CD4-positive, alpha-beta T cell treated with Interleukin-15 for 1 hour (primary cell): Measurements from ENCODE around the gene TXNDC2.

Source experiments
- DNase-seq: peaks from one replicate; pipeline ENCODE4 v3.0.0-alpha.2; 2020

The TXNDC2 gene

DNA sequence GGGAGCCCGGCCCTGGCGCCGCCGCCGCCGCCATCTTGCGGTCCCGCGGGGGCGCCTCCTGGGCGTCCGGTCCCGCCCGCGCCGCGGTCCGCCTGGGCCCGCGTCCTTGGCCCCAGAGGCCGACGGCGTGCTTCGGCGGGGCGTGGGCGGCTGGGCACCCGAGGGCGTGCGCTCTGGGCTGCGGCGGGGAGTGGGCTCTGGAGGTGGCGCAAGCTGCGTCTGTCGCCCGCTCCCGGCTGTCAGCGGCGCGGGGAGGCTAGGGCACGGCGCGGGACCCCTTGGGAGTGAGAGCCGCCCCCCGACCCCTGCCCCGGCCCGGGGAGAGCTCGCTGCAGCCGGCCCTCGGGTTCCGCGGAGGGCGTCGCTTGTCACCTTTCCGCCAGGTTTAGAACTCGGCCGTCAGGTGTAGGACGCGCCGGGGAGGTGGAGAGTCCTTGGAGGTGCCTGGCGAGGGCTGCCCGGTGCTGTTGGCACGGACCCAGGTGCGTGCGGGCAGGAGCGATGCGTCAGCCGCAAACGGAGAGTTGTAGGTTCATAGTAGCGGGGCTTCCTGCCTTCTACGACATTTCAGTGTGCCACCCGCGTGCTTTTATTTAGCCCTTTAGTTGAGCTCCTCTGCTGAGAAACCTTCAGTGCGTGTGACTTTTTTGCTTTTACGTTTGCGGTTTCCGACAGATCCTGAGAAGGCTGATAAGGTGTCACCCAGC, 29.0 kb downstream of the TXNDC2 start:
- peak; percentile 80 for DNase-seq

DNA sequence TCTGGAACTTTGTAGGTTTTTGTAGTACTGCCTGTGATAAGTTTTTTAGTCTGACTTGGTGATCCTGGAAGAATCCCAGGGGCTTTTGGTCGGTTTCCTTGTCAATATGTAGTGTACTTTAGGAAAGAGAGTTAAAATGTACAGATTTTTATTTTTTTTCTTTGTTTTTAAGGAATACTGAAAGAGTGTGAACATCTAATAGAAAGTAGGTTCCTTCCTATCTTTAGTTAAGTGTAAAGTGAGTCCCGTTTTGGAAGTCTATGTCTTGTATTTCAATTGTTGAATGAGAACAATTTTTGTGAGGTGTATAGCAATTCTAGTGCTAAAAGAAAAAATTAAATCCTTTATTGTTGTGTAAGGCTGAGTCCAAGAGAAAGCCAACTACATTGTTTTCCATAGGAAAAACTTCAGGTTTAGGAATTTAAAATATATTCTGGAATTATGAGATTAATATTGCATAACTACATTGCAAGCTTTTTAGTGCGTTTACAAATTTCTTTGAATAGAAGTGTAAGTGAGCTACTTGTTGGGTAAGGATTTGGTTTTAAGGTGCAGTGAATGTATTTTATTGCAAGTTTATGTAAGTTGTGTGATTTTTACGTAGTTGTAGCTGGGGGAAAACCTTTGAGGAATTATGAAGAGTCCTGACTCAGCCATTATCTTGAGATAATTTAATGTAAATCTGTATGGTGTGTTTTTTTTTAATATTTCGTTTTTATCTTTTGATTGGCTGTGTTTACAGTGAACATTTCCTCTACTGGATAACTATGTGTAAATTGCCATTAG, 29.7 kb downstream of the TXNDC2 start:
- no peak for DNase-seq

DNA sequence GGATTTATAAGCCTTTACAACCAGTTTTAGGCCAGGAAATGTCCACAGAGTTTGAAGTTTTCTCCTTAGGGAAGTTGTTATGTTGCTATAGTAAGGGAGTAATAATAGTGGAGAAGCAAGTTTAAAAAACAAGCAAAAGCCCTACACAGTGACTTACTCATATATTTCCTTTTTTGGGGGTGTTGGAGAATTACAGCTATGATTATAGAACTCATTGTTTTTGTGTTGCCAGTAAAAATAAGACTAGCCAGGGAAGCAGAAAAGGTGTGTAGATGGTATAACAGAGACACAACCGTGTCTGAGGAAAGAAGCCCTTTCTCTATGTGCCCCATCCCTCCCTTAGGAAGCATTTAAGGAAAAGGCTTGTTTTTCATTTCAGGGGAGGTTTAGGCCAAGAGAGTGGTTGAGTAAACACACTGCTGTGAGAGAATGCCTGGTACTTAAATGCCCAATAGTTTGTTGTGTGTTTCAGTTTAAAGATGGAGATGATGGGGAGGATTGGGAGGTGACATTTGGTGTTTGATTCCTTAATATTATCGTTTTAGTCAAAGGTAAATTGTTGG, 30.4 kb downstream of the TXNDC2 start:
- no peak for DNase-seq

GRCh38 chr18:9916808-9917207, 31.0 kb downstream of the TXNDC2 start:
- DNase-seq = no peak

DNA sequence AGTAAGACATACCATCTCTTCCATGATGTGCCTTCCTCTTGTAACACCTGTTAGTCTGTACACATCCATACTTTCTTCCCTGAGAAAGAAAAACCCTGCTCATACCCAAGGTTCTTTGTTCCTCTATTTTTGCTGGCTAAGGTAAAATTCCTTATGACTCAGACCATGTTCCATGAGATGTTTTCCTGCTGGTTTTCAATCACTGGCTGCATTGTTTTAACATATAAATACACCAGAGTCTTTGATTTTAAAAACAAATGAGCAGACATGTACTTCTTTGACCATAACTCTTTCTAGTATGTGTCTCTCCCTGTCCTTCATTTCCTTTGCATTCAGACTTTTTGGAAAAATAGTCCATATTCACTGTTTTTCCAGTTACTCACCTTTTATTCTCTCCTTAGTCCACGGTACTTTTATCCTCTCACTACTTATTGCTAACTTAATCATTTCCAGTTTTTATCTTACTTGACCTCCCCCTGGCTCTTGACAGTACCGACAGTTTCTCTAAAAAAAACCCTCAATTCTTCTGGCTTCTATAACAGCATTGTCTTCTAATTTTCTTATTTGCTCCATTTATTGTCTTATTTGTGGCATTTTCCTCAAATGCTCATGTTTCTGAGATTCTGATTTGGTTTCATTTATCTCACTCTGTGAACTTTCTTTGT, 32.4 kb downstream of the TXNDC2 start:
- DNase-seq = no peak

GRCh38 chr18:9919564-9920232, 33.9 kb downstream of the TXNDC2 start:
- no peak for DNase-seq

- no peak for DNase-seq
Observed at GRCh38 chr18:9922592-9923311, 37.0 kb downstream of the TXNDC2 start.

DNA sequence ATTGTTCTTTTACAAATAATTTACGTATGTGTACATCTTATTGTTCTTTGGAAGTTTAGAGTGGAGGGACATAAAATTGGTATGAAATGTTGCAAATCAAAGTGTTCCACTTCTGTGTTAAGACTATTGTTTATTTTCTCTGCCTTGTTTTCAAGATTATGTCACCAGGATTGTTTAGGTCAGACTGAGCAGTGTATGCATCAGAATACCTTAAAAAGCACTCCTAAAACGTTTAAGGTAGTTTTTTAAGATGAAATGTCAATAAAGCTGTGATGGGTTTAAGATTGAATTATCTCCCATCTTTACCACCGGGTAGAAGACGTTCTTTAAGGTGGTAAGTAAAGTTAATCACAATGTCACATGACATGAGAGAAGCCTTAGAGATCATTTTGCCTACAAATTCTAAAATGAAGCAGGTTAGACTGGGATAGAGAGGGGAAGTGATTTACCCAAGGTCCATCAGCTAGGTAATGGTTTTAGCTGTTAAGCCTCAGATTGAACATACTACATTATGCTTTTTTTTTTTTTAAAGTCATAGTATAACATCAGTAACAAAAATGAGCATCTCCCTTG, 38.7 kb downstream of the TXNDC2 start:
- no peak for DNase-seq

- DNase-seq = no peak
Observed at GRCh38 chr18:9925369-9925768, 39.6 kb downstream of the TXNDC2 start.

DNA sequence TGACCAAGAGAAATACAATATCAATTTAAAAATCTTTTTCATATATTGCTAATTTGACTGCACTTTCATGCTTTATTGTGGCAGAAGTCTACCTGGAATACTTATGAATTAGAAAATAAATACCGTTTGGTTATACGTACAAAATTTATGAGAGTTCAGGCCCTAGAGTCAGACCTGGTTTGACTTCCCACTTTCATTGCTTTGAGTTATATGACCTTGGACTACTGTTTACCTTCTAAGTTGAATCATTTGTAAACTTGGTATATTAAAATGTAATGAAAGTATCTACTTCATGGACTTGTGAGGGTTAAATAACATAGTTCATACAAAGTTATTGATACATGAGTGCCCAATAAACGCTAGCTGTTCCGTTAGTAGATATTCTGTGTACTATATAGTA, 40.0 kb downstream of the TXNDC2 start:
- DNase-seq = no peak

DNA sequence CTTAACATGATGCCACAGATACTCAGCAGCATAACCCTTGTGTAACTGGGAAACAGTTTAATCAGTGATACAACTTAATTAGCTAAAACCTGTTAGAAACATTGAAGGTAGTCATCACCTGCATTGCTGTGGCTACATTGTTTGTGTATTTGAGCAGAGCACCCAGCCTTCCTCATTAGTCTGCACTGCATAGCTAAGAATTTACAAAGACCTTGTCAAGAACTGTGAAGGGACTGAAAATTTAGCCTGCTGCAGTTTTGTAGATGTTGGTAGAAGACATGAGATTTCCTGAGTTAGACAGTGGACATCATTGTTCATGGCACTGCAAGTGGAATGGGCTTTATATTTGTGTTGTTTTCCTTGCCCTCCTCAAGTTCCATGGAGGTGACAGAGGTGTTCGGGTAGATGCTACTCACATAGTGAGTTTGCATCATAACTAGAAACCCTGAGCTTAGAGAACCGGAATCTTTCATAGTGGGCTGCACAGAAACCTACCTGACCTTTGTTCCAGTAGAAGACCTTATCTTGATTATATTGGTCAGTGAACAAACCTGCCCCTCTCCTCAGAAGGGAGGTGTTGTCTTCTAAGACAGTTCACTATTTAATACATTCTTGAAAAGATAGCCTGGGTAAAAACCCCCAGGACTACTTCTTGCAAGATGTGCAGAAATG, 40.6 kb downstream of the TXNDC2 start:
- no peak for DNase-seq

DNA sequence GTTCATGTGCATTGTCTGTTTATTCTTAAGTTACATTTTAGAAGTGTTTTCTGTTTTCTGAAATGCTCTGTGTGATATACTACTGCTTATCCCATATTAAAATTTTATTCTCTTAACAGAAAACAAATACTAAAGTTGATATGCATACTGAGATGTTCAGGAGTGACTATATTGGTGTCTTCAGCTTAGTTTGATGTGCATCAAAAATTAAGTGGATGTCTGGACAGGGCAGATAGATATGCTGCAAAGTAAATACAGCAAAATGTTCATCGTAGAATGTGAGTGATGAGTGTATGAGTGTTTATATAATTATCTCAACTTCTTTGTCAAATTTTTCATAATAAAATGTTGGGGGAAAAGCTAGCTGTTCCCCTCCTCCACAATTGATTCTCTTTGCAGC, 41.2 kb downstream of the TXNDC2 start:
- no peak for DNase-seq

DNA sequence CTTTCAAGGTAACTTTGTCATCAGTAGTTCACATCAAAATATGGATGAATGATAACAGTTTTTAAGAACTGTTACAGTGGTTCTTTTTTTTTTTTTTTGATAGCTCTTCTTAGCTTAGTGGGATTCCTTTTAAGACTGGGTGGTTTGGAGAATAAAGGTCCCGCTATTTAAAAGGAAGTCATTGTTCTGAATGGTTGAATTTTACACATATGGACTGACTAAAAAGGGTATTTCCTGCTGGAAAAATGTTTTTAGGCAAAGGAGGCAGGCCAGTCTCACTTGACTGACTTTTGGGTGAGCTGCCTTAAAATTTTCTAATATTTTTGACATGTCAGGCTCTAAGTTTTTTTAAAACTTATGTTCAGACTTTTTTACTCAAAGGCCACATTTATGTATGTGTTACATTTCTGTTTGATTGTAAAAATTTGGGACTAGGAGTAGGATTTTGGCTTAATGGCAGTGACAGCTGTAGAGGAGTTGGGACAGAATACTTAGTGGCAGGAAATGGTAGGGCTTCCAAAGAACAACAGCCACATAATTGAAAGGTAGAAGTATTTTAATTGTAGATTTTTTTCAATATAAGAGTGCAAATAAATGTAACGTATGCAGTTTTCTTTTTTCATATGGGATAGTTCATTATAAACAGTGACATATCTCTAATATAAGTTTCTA, 41.8 kb downstream of the TXNDC2 start:
- no peak for DNase-seq

DNA sequence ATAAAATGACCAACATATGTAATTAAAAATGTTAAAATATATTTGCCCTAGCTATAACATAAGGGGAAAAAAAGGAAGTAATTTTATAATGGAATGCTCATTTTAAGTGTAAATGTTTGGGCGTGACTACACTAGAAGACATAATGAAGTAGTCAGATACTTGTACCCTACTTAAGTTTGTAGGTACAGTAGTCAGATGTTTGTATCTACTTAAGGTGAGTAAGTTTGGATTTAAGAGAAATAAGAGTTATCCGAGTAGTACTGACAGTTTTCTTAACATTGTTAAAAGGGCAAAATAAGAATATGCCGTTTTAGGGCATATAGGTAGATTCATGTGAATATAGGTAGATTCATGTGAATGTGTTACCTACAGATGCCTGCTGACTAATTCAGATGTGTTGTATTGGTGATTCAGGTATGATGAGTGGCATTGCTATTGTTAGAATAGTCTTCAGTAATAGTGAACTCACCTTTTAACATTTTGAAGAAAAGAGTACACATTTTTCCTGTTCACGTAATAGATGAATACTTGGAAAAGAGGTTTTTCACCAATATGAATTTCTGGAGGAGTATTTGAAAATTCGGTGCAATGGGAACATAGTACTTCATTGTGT, 43.0 kb downstream of the TXNDC2 start:
- DNase-seq = no peak

DNA sequence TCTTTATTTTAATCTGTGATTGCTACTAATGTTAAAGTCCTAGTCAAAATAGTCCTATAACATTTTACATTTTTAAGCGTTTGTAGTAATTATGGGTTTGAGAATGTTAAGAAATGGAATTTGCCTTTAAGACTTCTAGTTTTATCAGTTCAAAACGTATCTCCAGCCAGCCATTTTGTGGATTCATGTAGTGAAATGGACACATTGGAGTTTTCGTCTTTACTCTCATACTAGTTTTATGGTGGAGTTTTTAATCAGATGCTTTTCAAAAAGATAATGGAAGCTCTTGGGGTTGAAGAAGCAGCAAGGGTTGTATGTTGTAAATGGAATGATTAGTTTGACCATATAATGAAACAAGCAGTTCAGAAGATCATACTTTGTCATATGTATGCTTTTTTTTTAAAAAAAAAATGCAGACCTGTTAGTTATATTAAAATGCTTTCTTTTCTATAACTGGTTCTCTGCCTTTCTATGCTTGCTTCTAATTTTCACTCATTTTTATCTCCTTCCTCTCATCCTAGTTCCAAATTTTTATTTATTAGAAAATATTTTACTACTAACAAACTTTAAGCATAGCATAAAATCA, 44.6 kb downstream of the TXNDC2 start:
- no peak for DNase-seq

GRCh38 chr18:9931146-9931545, 45.4 kb downstream of the TXNDC2 start:
- no peak for DNase-seq

GRCh38 chr18:9931678-9932077, 45.9 kb downstream of the TXNDC2 start:
- no peak for DNase-seq

DNA sequence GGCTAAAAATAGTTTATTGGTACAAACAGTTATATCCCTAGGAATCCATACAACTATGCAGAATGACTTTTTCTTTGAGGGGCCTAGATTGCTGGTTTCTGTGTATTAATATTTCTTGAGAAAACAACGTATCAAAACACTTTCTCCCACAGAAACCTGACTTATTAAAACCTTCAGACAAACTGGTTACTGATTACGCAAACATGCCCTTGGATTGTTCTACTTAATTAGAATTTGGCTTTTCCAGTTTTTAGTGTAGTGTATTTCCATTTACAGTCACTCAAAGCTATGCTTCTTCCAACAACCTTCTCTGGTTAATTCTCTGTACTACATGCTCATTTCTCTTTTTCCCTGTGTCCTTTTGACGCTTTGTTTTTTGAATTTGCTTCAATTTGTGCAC, 48.1 kb downstream of the TXNDC2 start:
- no peak for DNase-seq

DNA sequence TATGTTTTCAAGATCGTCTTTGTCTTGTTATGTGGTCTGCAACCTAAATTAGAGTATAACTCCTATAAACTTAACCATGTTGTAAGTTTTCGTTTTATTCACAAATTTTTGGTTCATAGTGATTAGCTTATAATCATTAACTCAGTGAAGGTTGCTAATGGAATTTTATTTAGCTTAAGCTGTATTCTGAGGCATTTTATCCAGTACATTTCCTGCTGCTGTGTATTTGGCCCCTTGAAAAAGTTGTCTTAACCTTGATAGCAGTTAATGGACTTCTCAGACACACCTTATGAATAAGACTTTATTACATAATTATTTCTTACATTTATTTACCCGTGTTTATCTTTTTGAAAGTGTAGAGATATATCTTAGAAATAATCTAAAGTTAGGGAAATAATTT, 48.5 kb downstream of the TXNDC2 start:
- no peak for DNase-seq
